Activated T-cell treated with anti-CD3 and anti-CD28 coated beads for 4 hours (primary cell): ENCODE results near the gene GP1BA.
A peak's percentile ranks its signal among the peaks of the same experiment; 100 is the strongest.

Experiments used
- DNase-seq: peaks from one replicate; pipeline ENCODE4 v3.0.0-alpha.2; 2020

Gene GP1BA

DNA sequence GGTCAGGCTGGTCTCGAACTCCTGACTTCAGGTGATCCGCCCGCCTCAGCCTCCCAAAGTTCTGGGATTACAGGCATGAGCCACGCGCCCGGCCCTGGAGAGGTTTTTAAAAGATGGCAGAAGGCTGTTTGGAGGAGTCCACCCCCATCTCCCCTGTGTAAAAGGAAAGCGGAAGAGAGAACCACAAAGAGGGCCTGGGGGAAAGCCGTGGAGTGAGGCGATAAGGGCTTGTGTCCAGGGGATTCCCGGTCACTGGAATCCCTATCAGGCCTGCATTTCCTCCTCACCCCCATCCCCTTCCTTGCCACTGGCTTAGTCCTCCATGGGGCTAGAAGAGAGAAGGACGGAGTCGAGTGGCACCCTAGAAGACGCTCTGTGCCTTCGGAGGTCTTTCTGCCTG, at the start of gene GP1BA:
GP1BA (plus strand) TSS at position 315 of the 400 bp plus-strand sequence. CDS start 328 bp downstream, outside the sequence.
- no peak for DNase-seq

DNA sequence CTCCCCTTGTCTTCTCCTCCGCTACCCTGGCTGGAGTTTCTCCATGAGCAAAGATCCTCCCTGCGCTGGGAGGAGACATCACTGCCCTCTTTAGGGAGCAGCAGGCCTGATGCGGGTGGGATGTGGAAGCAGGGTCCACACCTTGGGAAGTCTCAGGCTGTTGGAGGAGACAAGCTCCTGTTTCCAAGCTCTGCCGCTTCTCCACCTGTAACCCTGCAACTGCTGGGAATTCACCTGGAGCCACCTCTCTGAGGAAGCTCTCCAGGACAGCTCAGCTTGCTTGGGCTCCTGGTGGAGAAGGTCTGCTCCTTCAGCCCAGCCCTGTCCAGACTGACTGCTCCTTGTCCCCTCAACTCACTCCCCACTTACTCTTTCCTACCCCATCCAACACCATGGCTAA, 47.6 kb upstream of the GP1BA start:
- no peak for DNase-seq

GRCh38 chr17:4886830-4887229, 45.2 kb upstream of the GP1BA start:
- DNase-seq: no peak

DNA sequence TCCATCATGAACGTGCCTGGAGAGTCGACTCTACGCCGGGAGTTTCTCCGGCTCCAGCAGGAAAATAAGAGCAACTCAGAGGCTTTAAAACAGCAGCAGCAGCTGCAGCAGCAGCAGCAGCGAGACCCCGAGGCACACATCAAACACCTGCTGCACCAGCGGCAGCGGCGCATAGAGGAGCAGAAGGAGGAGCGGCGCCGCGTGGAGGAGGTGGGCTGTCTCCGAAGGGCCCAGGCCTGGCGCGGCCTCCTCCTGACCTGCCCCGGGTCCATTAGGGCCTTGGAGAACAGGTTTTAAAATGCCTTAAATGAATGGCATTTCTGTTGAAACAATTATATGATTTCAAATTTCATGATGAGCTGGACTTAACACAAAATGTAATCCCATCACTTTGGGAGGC, 44.5 kb upstream of the GP1BA start:
- no peak for DNase-seq

DNA sequence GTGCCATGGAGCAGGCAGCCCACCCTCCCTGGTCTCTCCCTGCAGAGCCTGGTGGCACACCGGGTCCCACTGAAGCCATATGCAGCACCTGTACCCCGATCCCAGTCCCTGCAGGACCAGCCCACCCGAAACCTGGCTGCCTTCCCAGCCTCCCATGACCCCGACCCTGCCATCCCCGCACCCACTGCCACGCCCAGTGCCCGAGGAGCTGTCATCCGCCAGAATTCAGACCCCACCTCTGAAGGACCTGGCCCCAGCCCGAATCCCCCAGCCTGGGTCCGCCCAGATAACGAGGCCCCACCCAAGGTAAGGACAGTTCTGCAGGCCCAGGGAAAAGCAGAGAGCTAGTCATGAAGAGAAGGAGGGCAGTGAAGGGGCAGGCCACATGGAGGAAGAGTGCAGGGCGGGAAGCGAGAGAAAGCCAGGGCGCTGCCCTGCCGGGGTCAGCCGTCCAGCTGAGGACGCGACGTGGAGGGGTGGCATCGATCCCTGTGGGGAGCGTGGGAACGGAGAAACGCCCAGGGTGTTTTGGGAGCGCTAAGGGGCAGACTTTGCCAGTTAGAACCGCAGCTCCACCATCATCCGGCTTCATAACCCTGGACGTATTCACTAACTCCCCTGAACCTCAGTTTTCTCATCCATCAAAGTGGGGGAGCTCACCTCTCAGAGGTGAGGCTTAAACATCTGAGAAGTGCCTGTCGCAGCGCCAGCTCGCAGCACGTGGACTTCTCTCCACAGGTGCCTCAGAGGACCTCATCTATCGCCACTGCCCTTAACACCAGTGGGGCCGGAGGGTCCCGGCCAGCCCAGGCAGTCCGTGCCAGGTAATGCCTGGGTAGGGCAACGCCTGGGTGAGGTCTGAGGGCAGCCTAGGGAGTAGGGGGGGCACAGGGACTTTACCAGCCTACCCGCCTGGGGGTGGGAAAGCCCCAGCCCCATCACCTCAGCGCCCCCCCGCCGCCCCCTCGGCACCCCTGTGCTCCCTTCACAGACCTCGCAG, 40.4 kb upstream of the GP1BA start:
- no peak for DNase-seq

GRCh38 chr17:4892499-4893221, 39.4 kb upstream of the GP1BA start:
- DNase-seq: no peak

DNA sequence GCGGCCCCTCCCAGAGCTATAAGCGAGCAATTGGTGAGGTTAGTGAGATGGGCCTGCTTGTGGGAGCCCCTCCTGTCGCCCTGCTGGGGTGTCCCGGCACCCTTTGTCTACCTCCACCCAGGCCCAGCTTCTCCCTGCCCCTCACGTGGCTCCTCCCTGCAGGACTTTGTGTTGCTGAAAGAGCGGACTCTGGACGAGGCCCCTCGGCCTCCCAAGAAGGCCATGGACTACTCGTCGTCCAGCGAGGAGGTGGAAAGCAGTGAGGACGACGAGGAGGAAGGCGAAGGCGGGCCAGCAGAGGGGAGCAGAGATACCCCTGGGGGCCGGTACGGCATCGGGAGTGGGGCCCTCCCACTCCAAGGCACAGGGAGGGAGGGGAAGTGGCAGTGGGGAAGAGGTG, 38.8 kb upstream of the GP1BA start:
- no peak for DNase-seq

- DNase-seq: no peak
Measured at GRCh38 chr17:4893721-4894560, 38.1 kb upstream of the GP1BA start.

GRCh38 chr17:4895121-4895520, 37.0 kb upstream of the GP1BA start:
- DNase-seq: no peak

GRCh38 chr17:4895657-4896331, 36.3 kb upstream of the GP1BA start:
- DNase-seq: no peak

- DNase-seq: no peak
Measured at GRCh38 chr17:4896332-4897197, 35.5 kb upstream of the GP1BA start.

DNA sequence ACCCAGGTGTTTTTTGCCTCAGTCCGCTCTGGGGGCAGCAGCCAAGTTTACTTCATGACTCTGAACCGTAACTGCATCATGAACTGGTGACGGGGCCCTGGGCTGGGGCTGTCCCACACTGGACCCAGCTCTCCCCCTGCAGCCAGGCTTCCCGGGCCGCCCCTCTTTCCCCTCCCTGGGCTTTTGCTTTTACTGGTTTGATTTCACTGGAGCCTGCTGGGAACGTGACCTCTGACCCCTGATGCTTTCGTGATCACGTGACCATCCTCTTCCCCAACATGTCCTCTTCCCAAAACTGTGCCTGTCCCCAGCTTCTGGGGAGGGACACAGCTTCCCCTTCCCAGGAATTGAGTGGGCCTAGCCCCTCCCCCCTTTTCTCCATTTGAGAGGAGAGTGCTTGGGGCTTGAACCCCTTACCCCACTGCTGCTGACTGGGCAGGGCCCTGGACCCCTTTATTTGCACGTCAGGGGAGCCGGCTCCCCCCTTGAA, 34.8 kb upstream of the GP1BA start:
- DNase-seq: no peak

DNA sequence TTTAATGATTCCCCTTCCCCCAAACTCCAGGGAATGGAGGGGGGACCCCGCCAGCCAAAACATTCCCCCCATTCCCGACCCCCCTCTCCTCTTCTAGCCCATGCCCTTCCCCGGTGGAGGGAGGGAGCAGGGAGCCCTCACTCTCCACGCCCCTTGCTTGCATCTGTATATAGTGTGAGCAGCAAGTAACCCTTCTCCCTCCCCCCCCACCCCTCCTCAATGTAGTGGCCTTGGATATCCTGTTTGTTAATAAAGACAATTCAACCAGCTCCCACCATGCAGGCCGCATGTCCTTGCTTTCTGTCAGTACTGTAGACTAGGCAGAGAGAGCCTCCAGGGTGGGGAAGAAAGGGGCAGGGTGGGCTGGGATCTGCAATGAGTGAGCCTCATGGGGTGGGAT, 34.3 kb upstream of the GP1BA start:
- no peak for DNase-seq

DNA sequence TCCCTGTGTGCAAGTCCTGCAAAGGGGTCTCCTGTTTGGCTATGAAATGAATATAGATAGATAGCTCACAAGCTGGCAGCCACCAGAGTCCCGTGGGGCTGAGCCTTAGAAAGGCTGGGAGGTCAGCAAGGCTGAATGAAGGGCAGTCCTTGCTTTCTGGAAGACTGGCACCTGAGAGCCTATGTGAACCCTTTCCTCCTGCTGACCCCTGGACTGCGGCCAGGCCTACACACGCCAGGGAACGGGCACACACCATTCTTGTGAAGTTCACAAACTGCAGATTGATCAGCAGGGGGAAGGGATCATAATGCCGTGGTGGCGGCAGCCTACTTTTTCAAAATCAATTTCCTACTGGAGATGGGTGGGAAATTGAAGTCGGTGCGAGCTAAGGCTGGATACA, 33.7 kb upstream of the GP1BA start:
- DNase-seq: no peak

DNA sequence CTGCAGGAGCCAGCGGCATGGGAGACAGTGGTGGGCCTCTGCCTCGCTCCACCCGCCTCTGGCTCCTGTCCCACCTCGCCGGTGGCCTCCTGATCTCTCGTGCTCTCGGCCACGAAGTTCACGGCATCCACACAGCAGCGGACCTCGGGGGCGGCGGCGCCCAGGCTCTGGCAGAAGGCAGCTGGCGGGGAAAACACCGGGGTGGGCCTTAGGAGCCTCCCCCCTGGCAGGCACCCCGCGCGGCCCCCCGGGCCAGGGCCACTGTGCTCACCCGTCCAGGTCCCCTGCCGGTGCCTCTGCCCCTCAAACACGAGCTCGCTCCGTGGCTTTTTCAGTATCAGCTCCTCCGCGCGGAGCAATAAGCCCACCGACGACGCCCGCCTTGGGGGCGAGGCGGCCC, 33.1 kb upstream of the GP1BA start:
- DNase-seq: no peak

DNA sequence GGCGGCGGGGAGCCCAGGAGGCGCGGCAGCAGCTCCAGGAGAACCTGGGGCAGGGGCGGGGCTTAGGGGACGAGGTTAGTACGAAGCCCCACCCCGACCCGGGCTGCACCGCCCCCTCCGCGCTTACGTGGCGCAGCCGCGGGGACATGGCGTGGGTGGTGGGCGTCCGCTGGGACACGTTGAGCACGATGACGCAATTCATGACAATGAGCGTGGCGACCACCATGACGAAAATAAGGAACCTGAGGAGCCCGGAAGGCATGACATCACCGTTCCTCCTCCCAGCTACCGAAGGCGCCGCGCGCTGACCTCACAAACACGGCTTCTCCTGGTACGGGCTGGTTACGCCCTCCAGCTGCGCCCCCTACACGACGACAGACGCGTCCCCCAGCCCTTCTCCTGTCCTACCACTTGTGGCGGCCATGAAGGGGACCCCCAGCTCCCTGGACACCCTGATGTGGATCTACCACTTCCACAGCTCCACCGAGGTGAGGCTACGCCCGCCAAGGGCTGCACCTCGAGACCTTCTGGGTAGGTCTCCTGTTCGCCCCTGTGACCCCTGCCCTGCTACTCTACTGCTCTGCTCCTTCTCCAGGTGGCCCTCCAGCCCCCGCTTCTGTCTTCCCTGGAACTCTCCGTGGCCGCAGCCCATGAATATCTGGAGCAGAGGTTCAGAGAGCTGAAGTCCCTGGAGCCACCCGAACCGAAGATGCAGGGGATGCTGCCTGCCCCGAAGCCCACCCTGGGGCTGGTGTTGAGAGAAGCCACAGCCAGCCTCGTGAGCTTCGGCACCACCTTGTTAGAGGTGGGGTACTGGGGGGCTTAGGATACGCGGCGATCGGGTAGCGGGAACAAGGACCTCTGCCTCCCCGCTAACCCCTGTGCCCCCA, 32.5 kb upstream of the GP1BA start, which contains the start of gene C17orf107:
C17orf107 (plus strand) TSS at position 196 of the 890 bp plus-strand sequence; CDS start at position 423, 227 bp downstream.
- peak; percentile 98 for DNase-seq

DNA sequence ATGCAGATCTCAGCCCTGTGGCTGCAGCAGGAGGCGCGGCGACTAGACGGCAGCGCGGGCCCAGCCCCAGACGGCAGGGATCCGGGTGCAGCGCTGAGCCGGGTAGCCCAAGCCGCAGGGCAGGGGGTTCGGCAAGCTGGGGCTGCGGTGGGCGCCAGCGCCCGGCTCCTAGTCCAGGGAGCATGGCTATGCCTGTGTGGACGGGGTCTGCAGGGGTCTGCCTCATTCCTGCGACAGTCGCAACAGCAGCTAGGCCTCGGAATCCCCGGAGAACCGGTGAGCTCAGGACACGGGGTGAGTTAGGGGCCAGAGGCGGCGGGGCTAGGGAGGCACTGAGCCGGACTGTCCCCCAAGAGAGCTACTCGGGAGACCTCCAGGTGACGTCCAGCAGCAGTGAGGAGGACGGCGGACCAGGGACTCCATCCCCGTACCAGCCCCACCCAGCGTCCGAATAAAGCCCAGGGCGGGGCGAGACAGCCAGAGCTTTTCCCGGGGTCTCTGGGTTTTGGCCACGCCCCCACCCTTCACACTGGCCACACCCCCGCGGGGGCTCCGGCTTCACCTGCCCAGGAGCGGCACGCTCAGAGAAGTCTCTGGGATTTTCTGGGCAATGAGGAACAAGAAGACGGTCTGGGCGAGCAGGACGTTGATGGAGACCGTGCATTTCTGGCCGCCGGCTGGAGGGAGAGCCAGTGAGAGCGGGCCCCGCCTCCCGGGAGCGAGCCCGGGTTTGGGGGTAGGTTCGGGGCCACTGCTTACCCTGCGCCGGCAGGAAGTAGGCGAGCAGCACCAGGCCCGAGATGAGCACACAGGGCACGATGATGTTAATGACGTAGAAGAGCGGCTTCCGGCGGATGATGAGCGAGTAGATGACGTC, 31.6 kb upstream of the GP1BA start:
- peak; percentile 28 for DNase-seq

DNA sequence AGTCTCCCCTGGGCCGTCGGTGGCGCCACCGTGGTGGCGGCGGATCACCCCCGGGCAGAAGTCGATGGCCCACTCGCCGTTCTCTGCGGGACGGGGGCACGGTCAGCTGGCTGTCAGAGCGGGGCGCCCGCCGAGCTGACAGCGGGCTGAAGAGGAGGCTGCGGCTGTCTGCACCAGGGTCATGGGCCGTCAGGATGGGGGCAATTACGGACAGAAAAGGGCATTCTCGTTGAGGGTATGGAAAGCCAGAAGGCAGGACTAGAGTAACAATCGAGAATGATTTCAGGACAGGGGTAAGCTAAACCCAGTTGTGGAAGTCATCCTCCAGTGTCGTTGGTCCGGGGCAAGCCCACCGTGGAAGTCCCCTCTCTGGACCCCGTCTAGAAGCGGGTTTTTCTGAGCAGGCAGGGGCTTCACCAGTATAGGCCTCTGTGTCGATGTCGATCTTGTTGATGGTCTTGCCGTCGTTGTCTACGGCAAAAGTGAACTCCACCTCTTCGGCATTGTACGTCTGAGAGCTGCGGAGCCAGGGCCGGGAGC, 30.9 kb upstream of the GP1BA start:
- DNase-seq: no peak
